ENCODE results near the gene CNBP.
A peak's percentile ranks its signal among the peaks of the same experiment; 100 is the strongest.
"Not testable (repeated sequence)": the region's sequence is repeated elsewhere in the genome, so short reads cannot be mapped to it uniquely, and the experiment has no call there.

Gene CNBP

DNA sequence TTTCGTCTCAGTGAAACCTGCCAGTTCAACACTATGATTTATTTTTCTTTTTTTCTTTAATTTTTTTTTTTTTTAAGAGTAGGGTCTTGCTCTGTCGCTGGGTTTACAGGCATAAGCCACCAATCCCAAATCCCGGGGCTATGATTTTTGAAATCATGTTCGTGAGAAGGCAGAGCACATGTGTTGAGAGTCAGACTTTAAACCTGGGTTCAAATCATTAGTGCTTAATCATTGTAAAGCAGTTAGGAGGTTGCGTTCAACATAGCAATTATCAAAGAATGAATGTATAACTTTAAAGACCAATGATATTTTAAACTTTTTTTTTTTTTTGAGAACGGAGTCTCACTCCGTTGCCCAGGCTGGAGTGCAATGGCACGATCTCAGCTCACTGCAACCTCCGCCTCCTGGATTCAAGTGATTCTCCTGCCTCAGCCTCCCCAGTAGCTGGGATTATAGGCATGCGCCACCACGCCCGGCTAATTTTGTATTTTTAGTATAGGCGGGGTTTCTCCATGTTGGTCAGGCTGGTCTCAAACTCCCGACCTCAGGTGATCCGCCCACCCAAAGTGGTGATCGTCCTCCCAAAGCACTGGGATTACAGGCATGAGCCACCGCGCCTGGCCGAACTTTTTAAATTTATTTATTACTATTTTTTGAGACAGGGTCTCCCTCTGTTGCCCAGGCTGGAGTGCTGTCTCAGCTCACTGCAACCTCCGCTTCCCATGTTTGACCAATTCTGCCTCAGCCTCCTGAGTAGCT, 1.3 kb upstream of the CNBP start:
- not testable (repeated sequence) for DNase-seq

GRCh38 chr3:129184396-129184657, 631 bp upstream of the CNBP start:
- no peak for DNase-seq

DNA sequence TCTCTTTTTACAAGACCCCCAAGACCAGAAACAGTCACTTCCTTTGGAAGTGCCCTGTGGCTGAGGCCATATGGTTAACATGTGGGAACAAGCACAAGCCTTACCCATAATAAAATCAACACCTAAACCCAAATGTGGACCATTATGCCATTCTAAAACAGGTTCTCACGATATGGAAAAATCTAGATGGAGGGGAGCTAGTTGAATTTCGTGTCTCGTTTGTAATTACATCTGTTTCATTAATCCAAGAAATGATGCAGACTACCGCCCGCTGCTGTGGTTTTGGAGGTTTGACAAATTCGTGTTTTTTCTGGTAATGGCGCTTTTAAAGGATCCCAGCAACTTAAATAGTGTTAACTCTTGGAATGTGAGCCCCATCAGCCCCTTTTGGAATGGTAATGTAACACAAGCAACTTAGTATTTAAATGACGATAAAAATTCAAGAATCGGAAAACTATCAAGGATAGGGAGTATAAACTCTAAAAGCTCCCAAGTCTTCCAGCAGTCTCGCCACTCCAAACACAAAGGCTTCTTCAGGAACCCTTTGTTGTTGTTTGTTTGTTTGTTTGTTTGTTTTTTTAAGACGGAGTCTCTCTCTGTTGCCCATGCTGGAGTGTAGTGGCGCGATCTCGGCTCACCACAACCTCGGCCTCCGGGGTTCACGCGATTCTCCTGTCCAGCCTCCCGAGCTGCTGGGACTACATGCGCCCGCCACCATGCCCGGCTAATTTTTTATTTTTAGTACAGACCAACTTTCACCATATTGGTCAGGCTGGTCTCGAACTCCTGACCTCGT, 1.1 kb downstream of the CNBP start:
- no peak for DNase-seq

DNA sequence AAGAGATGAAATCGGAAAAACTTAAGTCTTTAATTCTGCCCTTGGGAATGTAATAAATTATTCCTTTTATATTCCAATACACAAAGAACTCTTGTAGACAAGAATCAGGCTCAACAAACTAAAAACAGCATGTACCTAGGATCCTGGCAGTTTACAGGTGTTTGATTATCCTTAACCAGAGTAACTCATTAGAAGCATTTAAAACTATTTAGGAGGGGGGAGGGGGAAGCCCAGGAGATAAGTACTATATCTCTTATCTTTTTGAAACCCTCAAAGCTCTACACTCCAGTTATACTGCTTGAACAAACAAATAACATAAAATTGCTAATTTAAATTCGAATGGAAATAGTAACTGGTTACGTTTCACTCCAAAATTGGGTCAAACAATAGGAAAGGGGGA, 1.9 kb downstream of the CNBP start:
- DNase-seq = no peak

- DNase-seq = no peak
Measured at GRCh38 chr3:129180461-129180860, 3.2 kb downstream of the CNBP start.

GRCh38 chr3:129176051-129176450, 7.6 kb downstream of the CNBP start:
- no peak for DNase-seq

GRCh38 chr3:129173725-129174124, 10.0 kb downstream of the CNBP start:
- DNase-seq = no peak

- no peak for DNase-seq
Measured at GRCh38 chr3:129173206-129173605, 10.5 kb downstream of the CNBP start.

DNA sequence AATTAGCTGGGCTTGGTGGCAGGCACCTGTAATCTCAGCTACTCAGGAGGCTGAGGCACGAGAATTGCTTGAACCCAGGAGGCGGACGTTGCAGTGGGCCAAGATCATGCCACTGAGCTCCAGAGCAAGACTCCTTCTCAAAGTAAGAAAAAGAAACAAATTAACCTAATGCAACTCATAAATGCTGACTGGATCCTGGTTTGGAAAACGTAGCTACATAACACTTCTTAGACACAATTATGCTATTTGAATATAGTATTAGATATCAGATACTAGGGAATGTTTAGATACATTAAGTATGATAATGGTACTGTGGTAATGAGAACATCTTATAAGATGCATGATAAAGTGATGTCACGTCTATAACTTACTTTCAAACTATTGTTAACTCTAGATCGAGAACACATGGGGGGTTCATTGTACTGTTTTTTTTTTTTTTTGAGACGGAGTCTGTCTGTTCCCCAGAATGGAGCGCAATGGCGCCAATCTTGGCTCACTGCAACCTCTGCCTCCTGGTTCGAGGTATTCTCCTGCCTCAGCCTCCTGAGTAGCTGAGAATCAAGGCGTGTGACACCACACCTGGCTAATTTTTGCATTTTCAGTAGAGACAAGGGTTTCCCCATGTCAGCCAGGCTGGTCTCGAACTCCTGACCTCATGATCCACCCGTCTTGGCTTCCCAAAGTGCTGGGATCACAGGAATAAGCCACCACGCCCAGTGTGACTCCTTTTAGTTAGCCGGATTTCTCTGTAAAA, 16.9 kb downstream of the CNBP start:
- DNase-seq = no peak

GRCh38 chr3:129165594-129165993, 18.1 kb downstream of the CNBP start:
- not testable (repeated sequence) for DNase-seq

GRCh38 chr3:129164500-129164899, 19.2 kb downstream of the CNBP start:
- DNase-seq = no peak

- no peak for DNase-seq
Measured at GRCh38 chr3:129162729-129163579, 20.7 kb downstream of the CNBP start.

DNA sequence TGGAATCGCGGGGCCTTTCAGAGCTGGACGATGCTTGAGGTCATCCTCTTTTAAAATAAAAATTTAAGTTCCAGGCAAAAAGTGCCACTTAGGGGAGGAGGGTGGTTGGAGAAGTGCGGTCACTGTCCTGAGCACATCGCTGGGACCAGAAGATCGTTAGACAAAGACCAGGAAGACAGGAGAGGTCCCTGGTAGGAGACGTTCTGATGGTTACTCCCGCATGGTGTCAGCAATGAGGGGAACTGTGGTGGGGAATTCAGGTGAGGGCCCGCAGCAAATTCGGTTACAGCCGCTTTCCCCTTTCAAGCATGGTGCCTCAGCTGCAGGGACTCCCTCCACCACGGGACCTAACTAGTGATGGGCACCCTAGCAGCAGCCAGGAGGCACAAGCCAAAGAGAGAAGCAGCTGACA, 21.8 kb downstream of the CNBP start:
- no peak for DNase-seq

- DNase-seq = peak; percentile 87 to 97
Measured at GRCh38 chr3:129160891-129161859, 22.5 kb downstream of the CNBP start, which contains the start of gene ISY1. TSS of gene ISY1 (minus strand) at chr3:129161063. CDS start at chr3:129160975, 88 bp downstream.

DNA sequence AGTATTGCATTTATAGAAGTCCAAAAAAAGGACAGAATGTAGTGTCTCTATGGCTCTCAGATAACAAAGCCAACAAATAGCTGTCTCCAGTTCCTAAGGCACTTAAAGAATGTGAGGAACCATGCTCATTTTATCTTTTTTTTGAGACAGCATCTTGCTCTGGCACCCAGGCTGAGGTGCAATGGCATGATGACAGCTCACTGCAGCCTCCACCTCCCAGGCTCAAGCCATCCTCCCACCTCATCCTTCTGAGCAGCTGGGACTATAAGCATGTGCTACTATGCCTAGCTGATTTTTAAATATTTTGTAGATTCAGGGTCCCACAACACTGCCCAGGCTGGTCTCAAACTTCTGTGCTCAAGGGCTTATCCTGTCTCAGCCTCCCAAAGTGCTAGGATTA, 38.9 kb downstream of the CNBP start:
- DNase-seq = no peak

- not testable (repeated sequence) for DNase-seq
Measured at GRCh38 chr3:129141011-129141410, 42.7 kb downstream of the CNBP start.

DNA sequence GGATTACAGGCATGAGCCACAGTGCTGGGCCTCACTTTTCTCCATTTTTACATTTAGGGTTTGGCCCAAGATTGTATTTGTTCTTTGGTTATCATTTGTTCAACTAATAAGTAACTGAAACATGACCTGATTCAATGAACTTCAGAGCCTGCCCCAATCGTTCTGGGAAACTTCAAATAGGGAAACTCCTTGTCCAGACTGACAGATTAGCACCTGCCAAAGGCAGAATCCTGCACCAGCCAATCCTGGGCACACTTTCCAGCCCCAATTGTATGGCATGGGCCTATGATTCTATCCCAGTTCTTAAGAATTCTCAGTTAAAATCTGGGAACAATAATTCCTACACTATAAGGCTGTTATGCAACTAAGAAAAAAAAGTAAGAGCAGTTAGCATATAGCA, 43.8 kb downstream of the CNBP start:
- DNase-seq = no peak

- not testable (repeated sequence) for DNase-seq
Measured at GRCh38 chr3:129136275-129136674, 47.4 kb downstream of the CNBP start.

DNA sequence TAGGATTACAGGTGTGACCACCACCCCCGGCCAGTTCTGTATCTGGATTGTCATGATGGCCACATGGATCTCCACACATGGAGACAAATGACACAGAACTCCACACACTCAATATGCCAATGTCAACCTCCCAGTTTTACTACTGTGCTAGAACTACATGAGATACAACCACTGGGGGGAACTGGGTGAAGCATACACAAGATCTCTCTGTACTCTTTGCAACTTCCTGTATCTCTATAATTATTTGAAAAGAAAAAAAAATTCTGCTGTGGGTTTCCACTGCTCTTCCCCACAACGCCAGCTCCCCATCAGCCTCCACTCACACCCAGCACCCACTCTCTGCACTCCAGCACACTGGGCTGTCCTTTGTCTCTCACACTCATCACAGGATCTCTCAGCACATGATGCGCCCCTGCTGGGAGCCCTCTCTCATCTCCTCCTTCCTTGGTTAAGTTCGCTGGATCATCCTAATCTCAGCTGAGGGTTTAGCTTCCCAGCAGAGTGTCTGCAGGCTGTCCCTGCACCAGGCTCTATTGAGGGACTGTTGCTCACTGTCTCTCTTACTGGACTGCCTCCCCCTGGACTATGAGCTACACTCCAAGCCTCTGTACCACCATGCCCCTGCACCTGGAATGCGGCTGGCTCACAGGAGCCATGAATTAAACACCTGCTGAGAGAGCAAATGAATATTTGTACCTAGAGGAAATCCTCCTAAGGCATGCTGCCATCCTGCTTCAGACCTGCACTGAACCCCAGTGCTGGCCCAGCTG, 51.4 kb downstream of the CNBP start:
- no peak for DNase-seq

- no peak for DNase-seq
Measured at GRCh38 chr3:129131465-129132088, 52.1 kb downstream of the CNBP start.

All from hippocampal formation (tissue), 2 donors.